Neuronal stem cell (in vitro differentiated cells): ENCODE data around the gene SERPINA3.

ENCODE experiments used
- DNase-seq: peaks from one replicate; pipeline ENCODE4 v3.0.0-alpha.2; 2013; ENCODE audit warnings: low spot score
- H2AFZ ChIP-seq: one replicate; pipeline ENCODE4 v1.6.1; 2013; ENCODE audit warnings: mild to moderate bottlenecking, low read length, inconsistent platforms
- H2AK5ac ChIP-seq: 2 replicates; pipeline ENCODE4 v1.6.1; 2013; ENCODE audit warnings: low read depth, mild to moderate bottlenecking, inconsistent platforms, low read length, moderate library complexity, mixed read lengths
- H2BK120ac ChIP-seq: 2 replicates; pipeline ENCODE4 v1.6.1; 2013; ENCODE audit warnings: low read depth, mild to moderate bottlenecking, inconsistent platforms, low read length, moderate library complexity, mixed read lengths
- H2BK12ac ChIP-seq: one replicate; pipeline ENCODE4 v1.6.1; 2013; ENCODE audit warnings: low read length, inconsistent platforms
- H2BK15ac ChIP-seq: 2 replicates; pipeline ENCODE4 v1.6.1; 2013; ENCODE audit warnings: mild to moderate bottlenecking, low read length, inconsistent platforms, mixed read lengths
- H2BK5ac ChIP-seq: one replicate; pipeline ENCODE4 v1.6.1; 2013; ENCODE audit warnings: inconsistent platforms, mild to moderate bottlenecking, low read length, moderate library complexity
- H3K14ac ChIP-seq: one replicate; pipeline ENCODE4 v1.6.1; 2013; ENCODE audit warnings: low read length, inconsistent platforms
- H3K18ac ChIP-seq: 2 replicates; pipeline ENCODE4 v1.6.1; 2013; ENCODE audit warnings: low read length, inconsistent platforms
- H3K23ac ChIP-seq: 2 replicates; pipeline ENCODE4 v1.6.1; 2013; ENCODE audit warnings: low read depth, mild to moderate bottlenecking, mixed read lengths, low read length, inconsistent platforms; ENCODE audit not compliant: poor library complexity
- H3K27ac ChIP-seq: replicated peaks from 3 replicates; pipeline ENCODE4 v1.5.1; 2013; ENCODE audit warnings: low read length, inconsistent platforms
- H3K27me3 ChIP-seq, 3 experiments: 2 replicates each; pipeline ENCODE4 v1.6.1; 2013; ENCODE audit warnings: low read length in 3 of 3, mild to moderate bottlenecking in 2 of 3, inconsistent platforms in 1 of 3, low read depth in 1 of 3, mixed read lengths in 1 of 3, moderate library complexity in 1 of 3; ENCODE audit not compliant: control insufficient read depth in 3 of 3, insufficient read depth in 3 of 3
- H3K36me3 ChIP-seq, 2 donors: replicated peaks in 1 of 2; 2 replicates each; pipeline ENCODE4 v1.6.1; 2013; ENCODE audit warnings: low read length in 2 of 2; ENCODE audit not compliant: control insufficient read depth in 2 of 2, insufficient read depth in 2 of 2
- H3K4ac ChIP-seq: 2 replicates; pipeline ENCODE4 v1.6.1; 2013; ENCODE audit warnings: inconsistent platforms, mild to moderate bottlenecking, low read length, moderate library complexity
- H3K4me1 ChIP-seq, 2 donors: 1 replicate in 1 of 2; 2 replicates in 1 of 2; pipeline ENCODE4 v1.6.1; 2013; ENCODE audit warnings: low read length in 2 of 2, low read depth in 1 of 2; ENCODE audit not compliant: control insufficient read depth in 2 of 2, insufficient read depth in 1 of 2
- H3K4me2 ChIP-seq: one replicate; pipeline ENCODE4 v1.6.1; 2013; ENCODE audit warnings: mild to moderate bottlenecking, low read length, inconsistent platforms; ENCODE audit not compliant: insufficient read depth, poor library complexity, severe bottlenecking
- H3K4me3 ChIP-seq, 2 donors: 2 replicates each; pipeline ENCODE4 v1.5.1; 2013; ENCODE audit warnings: low read length in 2 of 2, mild to moderate bottlenecking in 2 of 2, inconsistent platforms in 1 of 2, moderate library complexity in 1 of 2
- H3K79me1 ChIP-seq: one replicate; pipeline ENCODE4 v1.6.1; 2013; ENCODE audit warnings: low read depth, mild to moderate bottlenecking, inconsistent platforms, low read length, moderate library complexity
- H3K9ac ChIP-seq: one replicate; pipeline ENCODE4 v1.6.1; 2013; ENCODE audit warnings: mild to moderate bottlenecking, low read depth, low read length, inconsistent platforms; ENCODE audit not compliant: poor library complexity
- H3K9me3 ChIP-seq, 2 donors: replicated peaks in 1 of 2; 2 replicates each; pipeline versions ENCODE3 to v1.6.1; 2013; ENCODE audit warnings: low read length in 2 of 2, mild to moderate bottlenecking in 2 of 2, inconsistent platforms in 1 of 2, low read depth in 1 of 2, mixed read lengths in 1 of 2, moderate library complexity in 1 of 2; ENCODE audit not compliant: control insufficient read depth in 2 of 2, insufficient read depth in 1 of 2
- H4K8ac ChIP-seq: one replicate; pipeline ENCODE4 v1.6.1; 2013; ENCODE audit warnings: low read depth, mild to moderate bottlenecking, inconsistent platforms, low read length, moderate library complexity
- H4K91ac ChIP-seq: one replicate; pipeline ENCODE4 v1.6.1; 2013; ENCODE audit warnings: low read length, low read depth, mild to moderate bottlenecking, inconsistent platforms; ENCODE audit not compliant: poor library complexity
- WGBS, 2 donors: extraction: QIAGEN DNeasy Blood & Tissue Kit; methylation state at CpG; one replicate each; pipeline ENCODE4 v1.1.7; 2013; ENCODE audit warnings: missing lambda C conversion rate in 2 of 2, mixed read lengths in 1 of 2; ENCODE audit not compliant: insufficient read length in 2 of 2, insufficient replicate concordance in 1 of 2; ENCODE audit errors: extremely low coverage in 2 of 2; 5-methylcytosine and 5-hydroxymethylcytosine counted together

Gene SERPINA3

GRCh38 chr14:94665544-94665943 lies 53.4 kb downstream of the SERPINA3 start:
- no CpG with 5 or more reads among the region's 2 CpGs for WGBS, 2 donors
- Histone ChIP-seq H4K91ac (no peak overlapping the region), H3K36me3 (no peaks in the 10 kb centered on the region), H3K27ac (no peak overlapping the region), H2BK12ac (no peak overlapping the region), H3K4ac (no peak overlapping the region), H4K8ac (no peak overlapping the region), H2BK5ac (no peak overlapping the region), H2AK5ac (no peak overlapping the region), H3K4me2 (no peak overlapping the region), H3K18ac (no peak overlapping the region), H3K23ac (no peak overlapping the region), H2BK120ac (no peak overlapping the region), H3K4me3 (no peak overlapping the region), H2BK15ac (no peak overlapping the region), H3K9me3 (peaks cover 0 to 2% of the 10 kb centered on the region in 2 donors), H3K9ac (no peak overlapping the region), H3K4me1 (no peaks in the 10 kb centered on the region), H3K79me1 (no peaks in the 10 kb centered on the region), H3K14ac (no peak overlapping the region), H2AFZ (no peak overlapping the region), H3K27me3 (no peaks in the 10 kb centered on the region)
- no peak for DNase-seq

- Histone ChIP-seq H3K4me1 (peaks cover 0 to 5% of the 10 kb centered on the region in 2 donors), H3K18ac (peak overlapping the region; percentile 41), H4K91ac (no peak overlapping the region), H2BK5ac (no peak overlapping the region), H3K9ac (no peak overlapping the region), H2BK15ac (no peak overlapping the region), H3K9me3 (no peaks in the 10 kb centered on the region), H3K27me3 (no peaks in the 10 kb centered on the region), H3K14ac (no peak overlapping the region), H3K79me1 (no peaks in the 10 kb centered on the region), H3K36me3 (no peaks in the 10 kb centered on the region), H2BK12ac (peak overlapping the region; percentile 30), H3K4ac (no peak overlapping the region), H3K4me2 (no peak overlapping the region), H4K8ac (no peak overlapping the region), H2AFZ (no peak overlapping the region), H3K27ac (no peak overlapping the region), H3K23ac (peak overlapping the region; percentile 52), H2AK5ac (peak overlapping the region; percentile 81), H2BK120ac (no peak overlapping the region), H3K4me3 (no peak overlapping the region)
- no peak for DNase-seq
- no CpG with 5 or more reads among the region's 11 CpGs for WGBS, 2 donors
Observed at GRCh38 chr14:94670692-94671285, 58.6 kb downstream of the SERPINA3 start.

- no peaks in the 10 kb centered on the region for H3K27me3 ChIP-seq
- no CpG with 5 or more reads among the region's 7 CpGs for WGBS, 2 donors
- H3K79me1 ChIP-seq: no peaks in the 10 kb centered on the region
- H2AFZ ChIP-seq: no peak overlapping the region
- no peak overlapping the region for H2BK15ac ChIP-seq
- H3K4me1 ChIP-seq: peaks cover 0 to 5% of the 10 kb centered on the region in 2 donors
- DNase-seq: no peak
- H3K4ac ChIP-seq: no peak overlapping the region
- H2BK5ac ChIP-seq: no peak overlapping the region
- no peak overlapping the region for H3K14ac ChIP-seq
- H3K9me3 ChIP-seq: no peaks in the 10 kb centered on the region
- H3K23ac ChIP-seq: no peak overlapping the region
- no peak overlapping the region for H3K9ac ChIP-seq
- no peak overlapping the region for H2BK120ac ChIP-seq
- no peak overlapping the region for H4K8ac ChIP-seq
- H3K4me2 ChIP-seq: no peak overlapping the region
- H2BK12ac ChIP-seq: no peak overlapping the region
- no peaks in the 10 kb centered on the region for H3K36me3 ChIP-seq
- H4K91ac ChIP-seq: no peak overlapping the region
- peak overlapping the region; percentile 11 for H3K18ac ChIP-seq
- no peak overlapping the region for H3K4me3 ChIP-seq
- no peak overlapping the region for H3K27ac ChIP-seq
- no peak overlapping the region for H2AK5ac ChIP-seq
Observed at GRCh38 chr14:94671870-94672444, 59.8 kb downstream of the SERPINA3 start.

GRCh38 chr14:94673071-94673470 lies 60.9 kb downstream of the SERPINA3 start:
- no peak overlapping the region for H3K23ac ChIP-seq
- no peak overlapping the region for H2BK12ac ChIP-seq
- H2AFZ ChIP-seq: no peak overlapping the region
- H3K18ac ChIP-seq: no peak overlapping the region
- H2AK5ac ChIP-seq: no peak overlapping the region
- H3K36me3 ChIP-seq: no peaks in the 10 kb centered on the region
- DNase-seq: no peak
- H3K14ac ChIP-seq: no peak overlapping the region
- no peaks in the 10 kb centered on the region for H3K79me1 ChIP-seq
- H3K27me3 ChIP-seq: no peaks in the 10 kb centered on the region
- H2BK15ac ChIP-seq: no peak overlapping the region
- no peak overlapping the region for H3K27ac ChIP-seq
- no peak overlapping the region for H4K91ac ChIP-seq
- H3K4me3 ChIP-seq: no peak overlapping the region
- H2BK120ac ChIP-seq: no peak overlapping the region
- H3K4me1 ChIP-seq: peaks cover 0 to 5% of the 10 kb centered on the region in 2 donors
- no peak overlapping the region for H4K8ac ChIP-seq
- H3K4ac ChIP-seq: no peak overlapping the region
- no CpG with 5 or more reads among the region's 7 CpGs for WGBS, 2 donors
- no peaks in the 10 kb centered on the region for H3K9me3 ChIP-seq
- no peak overlapping the region for H3K9ac ChIP-seq
- no peak overlapping the region for H3K4me2 ChIP-seq
- no peak overlapping the region for H2BK5ac ChIP-seq
